Nephron (organoid): Measurements from ENCODE around the gene ZNF662.

ENCODE experiments used
- H3K27ac Mint-ChIP-seq, 3 experiments: 2 replicates each; pipeline ENCODE4 v1.8.0; 2020; ENCODE audit warnings: mixed read lengths in 3 of 3, mild to moderate bottlenecking in 2 of 3, moderate library complexity in 1 of 3
- H3K27me3 Mint-ChIP-seq: 2 replicates; pipeline ENCODE4 v1.8.0; 2021; ENCODE audit warnings: low read depth, mild to moderate bottlenecking, moderate library complexity, mixed read lengths
- H3K36me3 Mint-ChIP-seq: 2 replicates; pipeline ENCODE4 v1.8.0; 2020; ENCODE audit warnings: low read depth, mixed read lengths
- H3K4me1 Mint-ChIP-seq: 2 replicates; pipeline ENCODE4 v1.8.0; 2020; ENCODE audit warnings: mixed read lengths
- H3K4me3 Mint-ChIP-seq, 3 experiments: 2 replicates each; pipeline ENCODE4 v1.8.0; 2020; ENCODE audit warnings: mild to moderate bottlenecking in 3 of 3, mixed read lengths in 3 of 3, moderate library complexity in 2 of 3
- H3K9me3 Mint-ChIP-seq: 2 replicates; pipeline ENCODE4 v1.8.0; 2020; ENCODE audit warnings: mixed read lengths
- TF ChIP-seq, protein P1 (sequence below), 3 experiments: fragments of 200-600 bp; sonication (generic); IDR thresholded peaks; one replicate each; pipeline ENCODE4 v1.5.0; 2021; ENCODE audit warnings: antibody characterized with exemption in 3 of 3; ENCODE audit not compliant: unreplicated experiment in 3 of 3

The ZNF662 gene

DNA sequence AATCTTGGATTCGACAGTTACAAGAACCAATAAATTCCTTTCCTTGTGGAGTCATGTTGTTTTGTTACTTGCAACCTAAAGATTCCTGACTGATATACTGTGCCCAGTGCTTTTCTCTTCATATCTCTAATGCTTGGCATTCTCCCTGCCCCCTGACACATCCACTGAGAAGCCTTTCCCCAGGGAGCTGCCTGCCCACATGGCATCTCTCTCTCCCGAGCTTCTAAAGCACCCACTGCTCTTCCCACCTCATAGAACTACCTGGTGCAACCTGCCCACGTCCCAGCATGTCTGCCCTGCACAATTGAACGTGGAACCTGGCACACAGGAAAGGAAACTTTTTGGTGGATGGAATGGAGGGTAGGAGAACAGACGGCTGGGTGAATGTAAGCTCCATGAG, 37.1 kb upstream of the ZNF662 start:
- no peaks in the 10 kb centered on the region for H3K36me3 Mint-ChIP-seq
- TF ChIP-seq, protein P1, sequence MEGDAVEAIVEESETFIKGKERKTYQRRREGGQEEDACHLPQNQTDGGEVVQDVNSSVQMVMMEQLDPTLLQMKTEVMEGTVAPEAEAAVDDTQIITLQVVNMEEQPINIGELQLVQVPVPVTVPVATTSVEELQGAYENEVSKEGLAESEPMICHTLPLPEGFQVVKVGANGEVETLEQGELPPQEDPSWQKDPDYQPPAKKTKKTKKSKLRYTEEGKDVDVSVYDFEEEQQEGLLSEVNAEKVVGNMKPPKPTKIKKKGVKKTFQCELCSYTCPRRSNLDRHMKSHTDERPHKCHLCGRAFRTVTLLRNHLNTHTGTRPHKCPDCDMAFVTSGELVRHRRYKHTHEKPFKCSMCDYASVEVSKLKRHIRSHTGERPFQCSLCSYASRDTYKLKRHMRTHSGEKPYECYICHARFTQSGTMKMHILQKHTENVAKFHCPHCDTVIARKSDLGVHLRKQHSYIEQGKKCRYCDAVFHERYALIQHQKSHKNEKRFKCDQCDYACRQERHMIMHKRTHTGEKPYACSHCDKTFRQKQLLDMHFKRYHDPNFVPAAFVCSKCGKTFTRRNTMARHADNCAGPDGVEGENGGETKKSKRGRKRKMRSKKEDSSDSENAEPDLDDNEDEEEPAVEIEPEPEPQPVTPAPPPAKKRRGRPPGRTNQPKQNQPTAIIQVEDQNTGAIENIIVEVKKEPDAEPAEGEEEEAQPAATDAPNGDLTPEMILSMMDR (IDR thresholded peaks at IDR 0.05; ENCODE audit: unreplicated experiment in 3 of 3), result no peak
- no peaks in the 10 kb centered on the region for H3K9me3 Mint-ChIP-seq
- H3K4me3 Mint-ChIP-seq, result no peak overlapping the region
- H3K27me3 Mint-ChIP-seq, result peaks cover 5% of the 10 kb centered on the region
- H3K4me1 Mint-ChIP-seq, result peaks cover 16% of the 10 kb centered on the region
- no peak overlapping the region for H3K27ac Mint-ChIP-seq

DNA sequence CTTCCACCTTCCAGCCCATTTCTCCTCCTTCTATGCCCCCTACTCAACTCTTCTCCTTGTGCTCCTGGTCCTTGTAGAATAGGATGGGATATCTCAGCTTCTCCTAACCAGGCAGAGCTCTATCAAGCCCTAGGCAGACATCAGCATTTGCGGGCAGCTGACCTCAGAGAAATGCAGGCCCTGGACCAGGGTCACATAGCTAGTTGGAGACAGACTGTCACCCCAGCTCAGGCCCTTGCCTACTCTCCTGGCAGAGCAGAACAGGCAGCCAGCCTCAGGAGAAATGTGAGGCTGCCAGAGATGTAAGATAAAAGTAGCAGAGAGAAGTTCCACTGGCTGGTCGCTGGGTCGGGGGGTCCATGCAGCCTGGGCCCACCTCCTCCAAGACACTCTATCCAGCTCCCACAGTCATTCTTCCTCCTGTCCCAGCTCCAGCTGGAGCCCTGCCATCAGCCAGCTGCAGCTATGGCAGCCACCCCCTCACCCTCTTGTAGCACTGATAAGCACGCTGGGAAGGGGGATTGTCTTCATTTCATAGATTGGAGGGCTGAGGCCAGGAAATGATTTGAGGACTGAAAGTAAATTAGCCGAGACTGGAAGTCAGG, 34.2 kb upstream of the ZNF662 start:
- Mint-ChIP-seq H3K9me3 (no peaks in the 10 kb centered on the region), H3K4me3 (peak overlapping the region in 1 of 3 experiments; percentile 47), H3K4me1 (peaks cover 26% of the 10 kb centered on the region), H3K27ac (peak overlapping the region; percentile 52 to 84 (median 64)), H3K27me3 (peaks cover 5% of the 10 kb centered on the region), H3K36me3 (no peaks in the 10 kb centered on the region)
- TF ChIP-seq, protein P1 (IDR thresholded peaks at IDR 0.05; ENCODE audit: unreplicated experiment in 3 of 3), result no peak

DNA sequence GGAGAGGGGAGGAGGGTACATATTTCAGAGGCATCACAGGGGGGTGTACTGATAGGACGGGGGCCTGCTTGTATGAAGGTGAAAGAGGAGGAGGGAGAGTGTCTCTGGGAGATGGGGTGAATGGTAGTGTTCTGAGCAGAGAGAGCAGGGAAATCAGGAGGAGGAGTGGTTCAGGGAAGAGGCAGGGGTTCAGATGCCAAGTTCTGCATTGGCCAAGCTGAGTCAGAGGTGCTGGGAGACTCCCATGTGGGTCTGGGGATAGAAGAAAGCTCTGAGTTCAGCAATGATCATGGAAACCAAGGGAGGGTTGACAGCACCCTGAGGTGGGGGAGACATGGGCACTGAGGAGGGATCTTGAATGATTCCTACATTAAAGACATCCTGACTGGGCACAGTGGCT, 33.2 kb upstream of the ZNF662 start:
- TF ChIP-seq, protein P1 (IDR thresholded peaks at IDR 0.05; ENCODE audit: unreplicated experiment in 3 of 3), result no peak
- Mint-ChIP-seq H3K4me3 (no peak overlapping the region), H3K4me1 (peaks cover 26% of the 10 kb centered on the region), H3K27me3 (peaks cover 5% of the 10 kb centered on the region), H3K27ac (peak overlapping the region; percentile 52 to 84 (median 64)), H3K9me3 (no peaks in the 10 kb centered on the region), H3K36me3 (no peaks in the 10 kb centered on the region)

DNA sequence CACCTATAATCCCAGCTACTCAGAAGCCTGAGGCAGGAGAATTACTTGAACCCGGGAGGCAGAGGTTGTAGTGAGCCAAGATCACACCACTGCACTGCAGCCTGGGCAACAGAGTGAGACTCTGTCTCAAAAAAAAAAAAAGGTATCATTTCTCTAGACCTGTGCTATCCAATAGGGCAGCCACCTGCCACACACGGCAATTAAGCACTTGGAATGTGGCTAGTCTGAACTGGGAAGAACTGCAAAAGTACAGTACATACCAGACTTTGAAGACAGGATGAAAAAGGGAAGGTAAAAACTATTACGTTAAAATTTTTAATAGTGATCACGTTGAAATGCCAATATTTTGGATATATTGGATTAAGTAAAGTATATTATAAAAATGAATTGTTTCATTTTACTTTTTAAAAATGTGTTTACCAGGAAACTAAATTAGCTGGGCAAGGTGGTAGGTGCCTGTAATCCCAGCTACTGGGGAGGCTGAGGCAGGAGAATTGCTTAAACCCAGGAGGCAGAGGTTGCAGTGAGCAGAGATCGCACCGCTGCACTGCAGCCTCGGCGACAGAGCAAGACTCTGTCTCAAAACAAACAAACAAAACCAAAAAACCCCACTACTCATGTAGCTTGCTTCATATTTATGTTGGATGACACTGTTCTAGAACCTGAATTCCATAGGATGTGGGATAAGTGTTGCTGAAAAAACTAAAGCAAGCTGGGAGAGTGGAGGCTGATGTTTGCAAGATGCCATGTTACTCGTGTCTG, 32.5 kb upstream of the ZNF662 start:
- H3K27ac Mint-ChIP-seq, result peak overlapping the region; percentile 61 to 84 (median 81)
- no peaks in the 10 kb centered on the region for H3K9me3 Mint-ChIP-seq
- no peak overlapping the region for H3K4me3 Mint-ChIP-seq
- peaks cover 30% of the 10 kb centered on the region for H3K4me1 Mint-ChIP-seq
- peaks cover 5% of the 10 kb centered on the region for H3K27me3 Mint-ChIP-seq
- TF ChIP-seq, protein P1 (IDR thresholded peaks at IDR 0.05; ENCODE audit: unreplicated experiment in 3 of 3), result no peak
- H3K36me3 Mint-ChIP-seq, result no peaks in the 10 kb centered on the region

DNA sequence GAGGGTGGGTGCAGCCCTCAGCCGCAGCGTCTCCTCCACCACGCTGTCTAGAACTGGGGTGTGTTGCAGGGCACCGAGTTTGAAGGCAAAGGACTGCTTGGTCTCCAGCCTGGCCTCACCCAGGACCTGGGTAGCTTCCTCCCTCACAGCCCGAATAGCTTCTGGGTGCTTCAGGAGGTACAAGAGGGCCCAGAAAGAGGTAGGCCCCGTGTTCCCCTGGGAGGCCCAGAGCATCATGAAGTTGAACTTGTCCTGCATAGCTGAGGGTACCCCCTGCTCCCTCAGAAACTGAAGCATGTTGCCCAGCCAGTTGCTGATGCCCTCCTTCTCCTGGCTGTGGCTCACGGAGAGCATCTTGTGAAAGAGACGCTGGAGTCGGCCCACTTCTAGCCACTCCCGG, 31.2 kb upstream of the ZNF662 start:
- no peak overlapping the region for H3K4me3 Mint-ChIP-seq
- peaks cover 5% of the 10 kb centered on the region for H3K27me3 Mint-ChIP-seq
- peaks cover 30% of the 10 kb centered on the region for H3K4me1 Mint-ChIP-seq
- H3K9me3 Mint-ChIP-seq, result no peaks in the 10 kb centered on the region
- H3K36me3 Mint-ChIP-seq, result no peaks in the 10 kb centered on the region
- TF ChIP-seq, protein P1 (IDR thresholded peaks at IDR 0.05; ENCODE audit: unreplicated experiment in 3 of 3), result no peak
- no peak overlapping the region for H3K27ac Mint-ChIP-seq
